Midbrain (tissue), 1 donor: Measurements from ENCODE around the gene SMPD2.

Experiments used
- DNase-seq: peaks from one replicate; lab custom pipeline; 2025; lab: John Stamatoyannopoulos, UW

Gene SMPD2

GRCh38 chr6:109446541-109446940 lies 6.0 kb downstream of the SMPD2 start:
- DNase-seq: no peak

GRCh38 chr6:109447087-109447486 lies 6.6 kb downstream of the SMPD2 start:
- no peak for DNase-seq

GRCh38 chr6:109447878-109448555 lies 7.5 kb downstream of the SMPD2 start:
- no peak for DNase-seq

GRCh38 chr6:109448615-109449014 lies 8.1 kb downstream of the SMPD2 start:
- DNase-seq: no peak

- DNase-seq: no peak
Observed at GRCh38 chr6:109449064-109449794, 8.7 kb downstream of the SMPD2 start.

GRCh38 chr6:109449795-109450673 lies 9.5 kb downstream of the SMPD2 start:
- no peak for DNase-seq

GRCh38 chr6:109450801-109451200 lies 10.3 kb downstream of the SMPD2 start:
- no peak for DNase-seq

- DNase-seq: no peak
Observed at GRCh38 chr6:109451376-109451775, 10.9 kb downstream of the SMPD2 start.

- DNase-seq: no peak
Observed at GRCh38 chr6:109452181-109452580, 11.7 kb downstream of the SMPD2 start.

GRCh38 chr6:109453156-109453555 lies 12.6 kb downstream of the SMPD2 start:
- DNase-seq: no peak

GRCh38 chr6:109453594-109454495 lies 13.3 kb downstream of the SMPD2 start:
- no peak for DNase-seq

- DNase-seq: peak; percentile 32
Observed at GRCh38 chr6:109454496-109455436, 14.2 kb downstream of the SMPD2 start.

GRCh38 chr6:109455437-109456110 lies 15.1 kb downstream of the SMPD2 start, which contains the start of gene MICAL1:
MICAL1 (minus strand) TSS chr6:109455772; CDS start chr6:109454196, 1,576 bp downstream.
- peak; percentile 34 for DNase-seq

- DNase-seq: no peak
Observed at GRCh38 chr6:109456111-109456583, 15.6 kb downstream of the SMPD2 start.

- DNase-seq: peak; percentile 21
Observed at GRCh38 chr6:109456710-109457561, 16.4 kb downstream of the SMPD2 start.

- DNase-seq: no peak
Observed at GRCh38 chr6:109457562-109457996, 17.1 kb downstream of the SMPD2 start.

- DNase-seq: peak; percentile 30
Observed at GRCh38 chr6:109458774-109459531, 18.4 kb downstream of the SMPD2 start.
